GM12801 (cell line): ENCODE measurements around the gene AGL.

Source experiments
- CTCF ChIP-seq: IDR thresholded peaks from one replicate; pipeline ENCODE4 v1.5.1; 2011; ENCODE audit warnings: control low read depth; ENCODE audit not compliant: insufficient read length; ENCODE audit errors: extremely low read depth

The AGL gene

GRCh38 chr1:99816656-99817055 is 33.5 kb upstream of the AGL start:
- no peak for TF ChIP-seq CTCF

- no peak for TF ChIP-seq CTCF
Observed at GRCh38 chr1:99818063-99818699, 32.0 kb upstream of the AGL start.

GRCh38 chr1:99820546-99820945 is 29.6 kb upstream of the AGL start:
- TF ChIP-seq CTCF: no peak

- no peak for TF ChIP-seq CTCF
Observed at GRCh38 chr1:99825098-99825497, 25.1 kb upstream of the AGL start.

GRCh38 chr1:99825702-99826101 is 24.5 kb upstream of the AGL start:
- TF ChIP-seq CTCF: no peak

GRCh38 chr1:99827970-99828369 is 22.2 kb upstream of the AGL start:
- TF ChIP-seq CTCF: no peak

- no peak for TF ChIP-seq CTCF
Observed at GRCh38 chr1:99829269-99829668, 20.9 kb upstream of the AGL start.
